Calu3 (cell line): ENCODE data around the gene GCLC. TPM values are rescaled to one million over a fixed set of nuclear protein-coding genes. Genes with fewer than 3 reads are reported as not detected.

ENCODE experiments used
- BruUV-seq: library from RNA; stranded (reverse); fragments of 400-500 nt; replicated peaks from 2 replicates; lab custom pipeline; 2021; lab: Mats Ljungman, UMichigan
- CTCF ChIA-PET: fragments of 300-600 bp; sonication (Branson Sonifier 250); formaldehyde crosslinking; loops from one replicate; lab custom pipeline; 2022; ENCODE audit warnings: antibody characterized with exemption; lab: Charles Lee
- DNase-seq: peaks from one replicate; pipeline ENCODE4 v3.0.0; 2022
- H3K27ac Mint-ChIP-seq: one replicate; pipeline ENCODE4 v1.8.0; 2022; ENCODE audit warnings: mixed read lengths; ENCODE audit not compliant: unreplicated experiment
- H3K27me3 Mint-ChIP-seq: one replicate; pipeline ENCODE4 v1.8.0; 2022; ENCODE audit warnings: mixed read lengths; ENCODE audit not compliant: unreplicated experiment
- H3K36me3 Mint-ChIP-seq: one replicate; pipeline ENCODE4 v1.8.0; 2022; ENCODE audit warnings: mild to moderate bottlenecking, moderate library complexity, mixed read lengths; ENCODE audit not compliant: insufficient read depth, unreplicated experiment
- H3K4me1 Mint-ChIP-seq: one replicate; pipeline ENCODE4 v1.8.0; 2022; ENCODE audit warnings: mild to moderate bottlenecking, low read depth, mixed read lengths; ENCODE audit not compliant: unreplicated experiment
- H3K4me3 Mint-ChIP-seq: one replicate; pipeline ENCODE4 v1.8.0; 2022; ENCODE audit warnings: mild to moderate bottlenecking, low read depth, moderate library complexity, mixed read lengths; ENCODE audit not compliant: unreplicated experiment
- H3K9me3 Mint-ChIP-seq: one replicate; pipeline ENCODE4 v1.8.0; 2022; ENCODE audit warnings: low read depth, mixed read lengths; ENCODE audit not compliant: unreplicated experiment
- intact Hi-C: fragments of 100-400 bp; cut with micrococcal nuclease; formaldehyde crosslinking; loops from one replicate; pipeline ENCODE4 v1.10.0; 2022; ENCODE audit not compliant: unreplicated experiment
- total RNA-seq: library from RNA; stranded (reverse); gene quantifications from 2 replicates; pipeline ENCODE4 v1.2.3, GENCODE V29; 2022
- TF ChIP-seq, protein P1 (sequence below): fragments of 200-600 bp; IDR thresholded peaks from one replicate; pipeline ENCODE4 v1.8.0; 2022; ENCODE audit warnings: antibody characterized with exemption; ENCODE audit not compliant: unreplicated experiment

Gene GCLC
- total RNA-seq, 1 experiment from 2014 or later, result 45.7 TPM

DNA sequence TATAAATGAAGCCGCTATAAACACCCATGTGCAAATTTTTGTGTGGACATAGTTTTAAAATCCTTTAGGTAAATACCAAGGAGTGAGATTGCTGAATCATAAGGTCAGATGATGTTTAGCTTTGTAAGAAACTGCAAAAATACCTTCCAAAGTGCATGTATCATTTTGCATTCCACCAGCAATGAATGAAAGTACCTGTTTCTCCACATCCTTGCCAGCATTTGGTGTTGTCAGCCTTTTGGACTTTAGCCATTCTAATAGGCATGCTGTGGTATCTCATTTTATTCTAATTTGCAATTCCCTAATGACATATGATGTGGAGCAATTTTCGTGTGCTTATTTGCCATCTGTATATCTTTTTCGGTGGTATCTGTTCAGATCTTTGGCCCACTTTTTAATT, 93.7 kb downstream of the GCLC start:
- CTCF ChIA-PET, result no interaction called here
- TF ChIP-seq, protein P1, sequence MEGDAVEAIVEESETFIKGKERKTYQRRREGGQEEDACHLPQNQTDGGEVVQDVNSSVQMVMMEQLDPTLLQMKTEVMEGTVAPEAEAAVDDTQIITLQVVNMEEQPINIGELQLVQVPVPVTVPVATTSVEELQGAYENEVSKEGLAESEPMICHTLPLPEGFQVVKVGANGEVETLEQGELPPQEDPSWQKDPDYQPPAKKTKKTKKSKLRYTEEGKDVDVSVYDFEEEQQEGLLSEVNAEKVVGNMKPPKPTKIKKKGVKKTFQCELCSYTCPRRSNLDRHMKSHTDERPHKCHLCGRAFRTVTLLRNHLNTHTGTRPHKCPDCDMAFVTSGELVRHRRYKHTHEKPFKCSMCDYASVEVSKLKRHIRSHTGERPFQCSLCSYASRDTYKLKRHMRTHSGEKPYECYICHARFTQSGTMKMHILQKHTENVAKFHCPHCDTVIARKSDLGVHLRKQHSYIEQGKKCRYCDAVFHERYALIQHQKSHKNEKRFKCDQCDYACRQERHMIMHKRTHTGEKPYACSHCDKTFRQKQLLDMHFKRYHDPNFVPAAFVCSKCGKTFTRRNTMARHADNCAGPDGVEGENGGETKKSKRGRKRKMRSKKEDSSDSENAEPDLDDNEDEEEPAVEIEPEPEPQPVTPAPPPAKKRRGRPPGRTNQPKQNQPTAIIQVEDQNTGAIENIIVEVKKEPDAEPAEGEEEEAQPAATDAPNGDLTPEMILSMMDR, result no peak
- Mint-ChIP-seq H3K4me3 (no peak overlapping the region), H3K4me1 (no peaks in the 10 kb centered on the region), H3K27ac (no peak overlapping the region), H3K36me3 (no peaks in the 10 kb centered on the region), H3K27me3 (no peaks in the 10 kb centered on the region), H3K9me3 (no peaks in the 10 kb centered on the region)
- no TSS peak for BruUV-seq
- no peak for DNase-seq
- intact Hi-C loops, result no loop called here

DNA sequence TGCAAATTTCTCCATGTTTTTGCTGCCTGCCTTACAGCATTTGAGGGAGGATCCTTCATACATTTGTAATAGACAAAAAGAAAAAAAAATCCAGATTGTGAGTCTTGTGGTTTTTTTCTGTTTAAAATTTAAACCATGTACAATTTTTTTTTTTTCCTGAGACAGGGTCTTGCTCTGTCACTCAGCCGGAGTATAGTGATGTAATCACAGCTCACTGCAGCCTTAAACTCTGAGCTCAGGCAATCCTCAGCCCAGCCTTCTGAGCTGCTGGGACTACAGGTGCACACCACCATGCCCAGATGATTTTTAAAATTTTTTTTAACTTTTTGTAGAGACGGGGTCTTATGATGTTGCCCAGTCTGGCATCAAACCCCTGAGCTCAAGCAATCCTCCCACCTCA, 97.0 kb downstream of the GCLC start:
- BruUV-seq, result no TSS peak

More for the DNA sequence above, 97.0 kb downstream of the GCLC start:
- no peaks in the 10 kb centered on the region for H3K9me3 Mint-ChIP-seq
- no peaks in the 10 kb centered on the region for H3K4me1 Mint-ChIP-seq
- intact Hi-C loops, result no loop called here
- CTCF ChIA-PET, result interaction anchor here (0.6 kb wide), 1 partner anchor 258 kb away, joined by 4 read pairs; no protein-coding TSS in a partner anchor
- H3K27me3 Mint-ChIP-seq, result no peaks in the 10 kb centered on the region
- H3K4me3 Mint-ChIP-seq, result no peak overlapping the region
- no peak overlapping the region for H3K27ac Mint-ChIP-seq
- DNase-seq, result no peak
- no peaks in the 10 kb centered on the region for H3K36me3 Mint-ChIP-seq
- TF ChIP-seq, protein P1, result no peak

Other genes with a start within 250 kb of the GCLC start
- 95.7 and 114 TPM in 2 replicates for gene ELOVL5, start 196.2 kb downstream of the GCLC start, total RNA-seq
- gene KLHL31, start 120.7 kb upstream of the GCLC start, total RNA-seq, result 1.1 and 1.2 TPM in 2 replicates
- gene LRRC1, start 249.9 kb upstream of the GCLC start, total RNA-seq, result 26.6 TPM in 2 replicates